Measurements from ENCODE around the gene PNKP. TPM values are rescaled to one million over a fixed set of nuclear protein-coding genes. Genes with fewer than 3 reads are reported as not detected.

Gene PNKP
- total and polyA plus RNA-seq, 10 donors, result 36.6 to 203 (median 108) TPM

- Histone ChIP-seq H3K27me3 (replicated peaks in 1 of 7) (peaks cover 0 to 5% (median 0%) of the 10 kb centered on the region in 7 donors), H3K9me3 (peaks cover 0 to 6% (median 0%) of the 10 kb centered on the region in 8 donors), H3K4me3 (peak overlapping the region; percentile 72 to 95 (median 78)), H3K4me1 (peaks cover 14 to 74% (median 48%) of the 10 kb centered on the region in 6 donors), H3K27ac (peak overlapping the region; percentile 97 to 100 (median 99)), H3K36me3 (peaks cover 0 to 11% (median 8%) of the 10 kb centered on the region in 6 donors)
- intact Hi-C loops (cut with DNase I; ENCODE audit: low total_unique reads), result no loop called here
- DNase-seq, result peak; percentile 82
- WGBS, 5 donors, result 61 to 65% (median 62%) methylated on average over 12 of the region's 12 CpGs
- TF ChIP-seq POLR2A (IDR thresholded peaks at IDR 0.05), result no peak
- TF ChIP-seq, protein P1, sequence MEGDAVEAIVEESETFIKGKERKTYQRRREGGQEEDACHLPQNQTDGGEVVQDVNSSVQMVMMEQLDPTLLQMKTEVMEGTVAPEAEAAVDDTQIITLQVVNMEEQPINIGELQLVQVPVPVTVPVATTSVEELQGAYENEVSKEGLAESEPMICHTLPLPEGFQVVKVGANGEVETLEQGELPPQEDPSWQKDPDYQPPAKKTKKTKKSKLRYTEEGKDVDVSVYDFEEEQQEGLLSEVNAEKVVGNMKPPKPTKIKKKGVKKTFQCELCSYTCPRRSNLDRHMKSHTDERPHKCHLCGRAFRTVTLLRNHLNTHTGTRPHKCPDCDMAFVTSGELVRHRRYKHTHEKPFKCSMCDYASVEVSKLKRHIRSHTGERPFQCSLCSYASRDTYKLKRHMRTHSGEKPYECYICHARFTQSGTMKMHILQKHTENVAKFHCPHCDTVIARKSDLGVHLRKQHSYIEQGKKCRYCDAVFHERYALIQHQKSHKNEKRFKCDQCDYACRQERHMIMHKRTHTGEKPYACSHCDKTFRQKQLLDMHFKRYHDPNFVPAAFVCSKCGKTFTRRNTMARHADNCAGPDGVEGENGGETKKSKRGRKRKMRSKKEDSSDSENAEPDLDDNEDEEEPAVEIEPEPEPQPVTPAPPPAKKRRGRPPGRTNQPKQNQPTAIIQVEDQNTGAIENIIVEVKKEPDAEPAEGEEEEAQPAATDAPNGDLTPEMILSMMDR (IDR thresholded peaks at IDR 0.05 in 8 of 11, conservative IDR thresholded peaks at IDR 0.05 in 3 of 11), result no peak
- TF ChIP-seq POLR2AphosphoS5 (IDR thresholded peaks at IDR 0.05), result no peak
Measured at GRCh38 chr19:49850221-49850486, 17.2 kb downstream of the PNKP start.

GRCh38 chr19:49849433-49850220 is 17.7 kb downstream of the PNKP start:
- Histone ChIP-seq H3K27me3 (replicated peaks in 1 of 7) (peaks cover 0 to 5% (median 0%) of the 10 kb centered on the region in 7 donors), H3K4me1 (peaks cover 14 to 74% (median 51%) of the 10 kb centered on the region in 6 donors), H3K9me3 (peaks cover 0 to 6% (median 0%) of the 10 kb centered on the region in 8 donors), H3K36me3 (peaks cover 0 to 6% (median 3%) of the 10 kb centered on the region in 6 donors), H3K4me3 (peak overlapping the region in 4 of 8 donors; percentile 76 to 95 (median 86)), H3K27ac (peak overlapping the region in 6 of 8 donors; percentile 97 to 100 (median 99))
- 88 to 92% (median 91%) methylated on average over 15 of the region's 15 CpGs for WGBS, 5 donors
- no peak for DNase-seq
- intact Hi-C loops (cut with DNase I; ENCODE audit: low total_unique reads), result no loop called here
- TF ChIP-seq POLR2AphosphoS5 (IDR thresholded peaks at IDR 0.05) (no peak), POLR2A (IDR thresholded peaks at IDR 0.05) (no peak)
- TF ChIP-seq, protein P1 (IDR thresholded peaks at IDR 0.05 in 8 of 11, conservative IDR thresholded peaks at IDR 0.05 in 3 of 11), result no peak

GRCh38 chr19:49848938-49849337 is 18.4 kb downstream of the PNKP start:
- TF ChIP-seq, protein P1 (IDR thresholded peaks at IDR 0.05 in 8 of 11, conservative IDR thresholded peaks at IDR 0.05 in 3 of 11), result no peak
- TF ChIP-seq POLR2AphosphoS5 (IDR thresholded peaks at IDR 0.05), result no peak
- no peak for TF ChIP-seq POLR2A (IDR thresholded peaks at IDR 0.05)
- H3K9me3 ChIP-seq, result peaks cover 0 to 6% (median 0%) of the 10 kb centered on the region in 8 donors
- DNase-seq, result no peak
- 69 to 82% (median 76%) methylated on average over 3 of the region's 3 CpGs for WGBS, 5 donors
- H3K36me3 ChIP-seq, result no peaks in the 10 kb centered on the region
- intact Hi-C loops (cut with DNase I; ENCODE audit: low total_unique reads), result no loop called here
- peaks cover 14 to 74% (median 54%) of the 10 kb centered on the region in 6 donors for H3K4me1 ChIP-seq
- peak overlapping the region in 4 of 8 donors; percentile 18 to 99 (median 42) for H3K27ac ChIP-seq
- peaks cover 0 to 5% (median 0%) of the 10 kb centered on the region in 7 donors for H3K27me3 ChIP-seq (replicated peaks in 1 of 7)
- H3K4me3 ChIP-seq, result no peak overlapping the region
